ENCODE results near the gene SDR42E1. TPM values are rescaled to one million over a fixed set of nuclear protein-coding genes. Genes with fewer than 3 reads are reported as not detected.

SDR42E1 gene
- total RNA-seq, 1 experiment from 2014 or later: 17.4 TPM

- Histone ChIP-seq H3K27ac (ENCODE audit: low read depth, low read length) (no peak overlapping the region), H3K36me3 (ENCODE audit: control insufficient read depth in 1 of 2, insufficient read depth in 2 of 2, low read length in 2 of 2) (no peaks in the 10 kb centered on the region), H3K4me2 (ENCODE audit: low read length) (no peak overlapping the region), H4K20me1 (ENCODE audit: insufficient read depth) (no peaks in the 10 kb centered on the region), H3K9ac (ENCODE audit: low read length) (no peak overlapping the region), H3K9me2 (ENCODE audit: insufficient read depth) (no peaks in the 10 kb centered on the region), H3K4me1 (ENCODE audit: control insufficient read depth in 1 of 2, insufficient read depth in 2 of 2, low read length in 2 of 2) (no peaks in the 10 kb centered on the region), H2AFZ (ENCODE audit: low read depth, low read length, poor library complexity, severe bottlenecking) (no peak overlapping the region), H3K4me3 (replicated peaks in 1 of 2; ENCODE audit: low read depth in 1 of 2, low read length in 2 of 2) (no peak overlapping the region), H3K79me2 (ENCODE audit: insufficient read depth, low read length) (no peaks in the 10 kb centered on the region), H3K9me3 (ENCODE audit: control insufficient read depth in 1 of 2, insufficient read depth in 1 of 2, low read depth in 1 of 2, low read length in 2 of 2) (no peaks in the 10 kb centered on the region), H3K27me3 (ENCODE audit: insufficient read depth, low read length) (no peaks in the 10 kb centered on the region)
- intact Hi-C loops (cut with micrococcal nuclease): no loop called here
- ChIA-PET CTCF (no interaction called here), POLR2A (no interaction called here), RAD21 (ENCODE audit: low non-redundant PET in 1 of 2, low total read pairs in 2 of 2, uncharacterized antibody in 2 of 2, unreplicated experiment in 2 of 2) (no interaction called here)
- DNase-seq (ENCODE audit: low read depth, low spot score): no peak
- no peak for ATAC-seq
- no peak for TF ChIP-seq ZFX (IDR thresholded peaks at IDR 0.05)
- TF ChIP-seq SP1 (IDR thresholded peaks at IDR 0.05; ENCODE audit: low read depth): no peak
- no peak for TF ChIP-seq EZH2 (IDR thresholded peaks at IDR 0.05)
- no peak for TF ChIP-seq REST (IDR thresholded peaks at IDR 0.05; ENCODE audit: low read depth)
- TF ChIP-seq YY1 (IDR thresholded peaks at IDR 0.05; ENCODE audit: extremely low read depth, insufficient replicate concordance, low read depth, low read length): no peak
- no peak for TF ChIP-seq ZBTB33 (IDR thresholded peaks at IDR 0.05; ENCODE audit: extremely low read depth, insufficient replicate concordance, low read length)
- no peak for TF ChIP-seq MAX (IDR thresholded peaks at IDR 0.05)
- TF ChIP-seq ZNF274 (IDR thresholded peaks at IDR 0.05; ENCODE audit: low read depth, low read length): no peak
- BruUV-seq (replicated peaks): no TSS peak
Observed at GRCh38 chr16:81975637-81976036, 35.6 kb downstream of the SDR42E1 start.
